ENCODE data around the gene SHISA3. TPM values are rescaled to one million over a fixed set of nuclear protein-coding genes. Genes with fewer than 3 reads are reported as not detected.

Gene SHISA3
- total and polyA plus RNA-seq, 5 experiments from 2014 or later: not detected

GRCh38 chr4:42397635-42398170 lies 415 bp downstream of the SHISA3 start:
- Mint-ChIP-seq H3K4me3 (peak overlapping the region; percentile 79 to 91 (median 86)), H3K27me3 (peaks cover 30 to 66% (median 51%) of the 10 kb centered on the region in 5 donors), H3K9me3 (no peaks in the 10 kb centered on the region), H3K4me1 (peaks cover 15 to 36% (median 33%) of the 10 kb centered on the region in 4 donors), H3K36me3 (peaks cover 0 to 7% (median 0%) of the 10 kb centered on the region in 3 donors), H3K27ac (no peak overlapping the region)
- DNase-seq (no peak), ATAC-seq (peak; percentile 25 to 35)
- POLR2A ChIA-PET: no interaction called here

- no peaks in the 10 kb centered on the region for H3K9me3 Mint-ChIP-seq
- H3K4me3 Mint-ChIP-seq: peak overlapping the region; percentile 57 to 86 (median 72)
- no peak for DNase-seq
- H3K36me3 Mint-ChIP-seq: peaks cover 0 to 7% (median 0%) of the 10 kb centered on the region in 3 donors
- POLR2A ChIA-PET: no interaction called here
- peaks cover 15 to 36% (median 33%) of the 10 kb centered on the region in 4 donors for H3K4me1 Mint-ChIP-seq
- H3K27me3 Mint-ChIP-seq: peaks cover 30 to 66% (median 48%) of the 10 kb centered on the region in 5 donors
- peak; percentile 32 to 68 for ATAC-seq
- H3K27ac Mint-ChIP-seq: peak overlapping the region in 1 of 10 donors; percentile 79
These were observed 1.0 kb downstream of the SHISA3 start for GRCh38 chr4:42398171-42398870.

GRCh38 chr4:42398871-42399331 lies 1.6 kb downstream of the SHISA3 start:
- Mint-ChIP-seq H3K27ac (peak overlapping the region in 1 of 10 donors; percentile 79), H3K36me3 (peaks cover 0 to 7% (median 0%) of the 10 kb centered on the region in 3 donors), H3K4me3 (peak overlapping the region; percentile 57 to 86 (median 72)), H3K4me1 (peaks cover 15 to 36% (median 33%) of the 10 kb centered on the region in 4 donors), H3K9me3 (no peaks in the 10 kb centered on the region), H3K27me3 (peaks cover 30 to 66% (median 48%) of the 10 kb centered on the region in 5 donors)
- ATAC-seq (no peak), DNase-seq (no peak)
- POLR2A ChIA-PET: no interaction called here

GRCh38 chr4:42399393-42399792 lies 2.1 kb downstream of the SHISA3 start:
- ATAC-seq: no peak
- Mint-ChIP-seq H3K4me1 (peaks cover 15 to 36% (median 33%) of the 10 kb centered on the region in 4 donors), H3K36me3 (peaks cover 0 to 7% (median 0%) of the 10 kb centered on the region in 3 donors), H3K9me3 (no peaks in the 10 kb centered on the region), H3K27ac (no peak overlapping the region), H3K4me3 (peak overlapping the region in 9 of 10 donors; percentile 37 to 86 (median 73)), H3K27me3 (peaks cover 30 to 64% (median 48%) of the 10 kb centered on the region in 5 donors)
- POLR2A ChIA-PET: no interaction called here
- no peak for DNase-seq

- Mint-ChIP-seq H3K4me3 (no peak overlapping the region), H3K36me3 (peaks cover 5 to 9% (median 7%) of the 10 kb centered on the region in 3 donors), H3K27ac (no peak overlapping the region)
These were observed 3.9 kb downstream of the SHISA3 start for GRCh38 chr4:42401171-42401570.

GRCh38 chr4:42404001-42404400 lies 6.7 kb downstream of the SHISA3 start:
- Mint-ChIP-seq H3K36me3 (peaks cover 0 to 23% (median 11%) of the 10 kb centered on the region in 3 donors), H3K27ac (no peak overlapping the region), H3K9me3 (no peaks in the 10 kb centered on the region), H3K27me3 (peaks cover 14 to 33% (median 25%) of the 10 kb centered on the region in 5 donors), H3K4me3 (no peak overlapping the region), H3K4me1 (peaks cover 4 to 14% (median 12%) of the 10 kb centered on the region in 4 donors)
- ATAC-seq: no peak
- POLR2A ChIA-PET: no interaction called here
- no peak for DNase-seq

More at GRCh38 chr4:42401171-42401570, 3.9 kb downstream of the SHISA3 start:
- H3K4me1 Mint-ChIP-seq: peaks cover 16 to 36% (median 33%) of the 10 kb centered on the region in 4 donors
- H3K27me3 Mint-ChIP-seq: peaks cover 25 to 50% (median 44%) of the 10 kb centered on the region in 5 donors
- no peaks in the 10 kb centered on the region for H3K9me3 Mint-ChIP-seq
- no peak for ATAC-seq
- DNase-seq: no peak
- POLR2A ChIA-PET: no interaction called here

- H3K9me3 Mint-ChIP-seq: no peaks in the 10 kb centered on the region
- H3K4me1 Mint-ChIP-seq: no peaks in the 10 kb centered on the region
- peaks cover 4 to 78% (median 58%) of the 10 kb centered on the region in 3 donors for H3K36me3 Mint-ChIP-seq
- no peak for DNase-seq
- no peak for ATAC-seq
- no peak overlapping the region for H3K4me3 Mint-ChIP-seq
- no peaks in the 10 kb centered on the region for H3K27me3 Mint-ChIP-seq
- H3K27ac Mint-ChIP-seq: no peak overlapping the region
- POLR2A ChIA-PET: no interaction called here
These were observed 13.2 kb downstream of the SHISA3 start for GRCh38 chr4:42410446-42410845.

GRCh38 chr4:42411803-42412202 lies 14.5 kb downstream of the SHISA3 start:
- Mint-ChIP-seq H3K9me3 (no peaks in the 10 kb centered on the region), H3K27me3 (no peaks in the 10 kb centered on the region), H3K4me1 (no peaks in the 10 kb centered on the region), H3K4me3 (no peak overlapping the region), H3K36me3 (peaks cover 4 to 84% (median 56%) of the 10 kb centered on the region in 3 donors), H3K27ac (no peak overlapping the region)
- ATAC-seq: no peak
- DNase-seq: no peak
- POLR2A ChIA-PET: no interaction called here

GRCh38 chr4:42412251-42412650 lies 15.0 kb downstream of the SHISA3 start:
- Mint-ChIP-seq H3K27me3 (no peaks in the 10 kb centered on the region), H3K9me3 (no peaks in the 10 kb centered on the region)

GRCh38 chr4:42415281-42415680 lies 18.0 kb downstream of the SHISA3 start:
- ATAC-seq (no peak), DNase-seq (no peak)
- H3K36me3 Mint-ChIP-seq: peaks cover 14 to 91% (median 63%) of the 10 kb centered on the region in 3 donors
- H3K4me1 Mint-ChIP-seq: no peaks in the 10 kb centered on the region
- no peak overlapping the region for H3K27ac Mint-ChIP-seq
- POLR2A ChIA-PET: no interaction called here
- no peaks in the 10 kb centered on the region for H3K27me3 Mint-ChIP-seq
- no peaks in the 10 kb centered on the region for H3K9me3 Mint-ChIP-seq
- H3K4me3 Mint-ChIP-seq: no peak overlapping the region

More at GRCh38 chr4:42412251-42412650, 15.0 kb downstream of the SHISA3 start:
- Mint-ChIP-seq H3K4me3 (no peak overlapping the region), H3K27ac (no peak overlapping the region), H3K36me3 (peaks cover 4 to 84% (median 58%) of the 10 kb centered on the region in 3 donors), H3K4me1 (no peaks in the 10 kb centered on the region)
- POLR2A ChIA-PET: no interaction called here
- no peak for DNase-seq
- ATAC-seq: no peak

GRCh38 chr4:42416017-42416416 lies 18.7 kb downstream of the SHISA3 start:
- no peak overlapping the region for H3K4me3 Mint-ChIP-seq
- H3K27ac Mint-ChIP-seq: peak overlapping the region in 1 of 10 donors; percentile 39
- H3K4me1 Mint-ChIP-seq: no peaks in the 10 kb centered on the region
- peaks cover 14 to 93% (median 63%) of the 10 kb centered on the region in 3 donors for H3K36me3 Mint-ChIP-seq
- POLR2A ChIA-PET: no interaction called here
- no peak for DNase-seq
- H3K9me3 Mint-ChIP-seq: no peaks in the 10 kb centered on the region
- no peak for ATAC-seq
- no peaks in the 10 kb centered on the region for H3K27me3 Mint-ChIP-seq

GRCh38 chr4:42417550-42417949 lies 20.3 kb downstream of the SHISA3 start:
- DNase-seq (no peak), ATAC-seq (no peak)
- Mint-ChIP-seq H3K27ac (no peak overlapping the region), H3K4me1 (no peaks in the 10 kb centered on the region), H3K27me3 (no peaks in the 10 kb centered on the region), H3K36me3 (peaks cover 18 to 94% (median 63%) of the 10 kb centered on the region in 3 donors), H3K4me3 (no peak overlapping the region), H3K9me3 (no peaks in the 10 kb centered on the region)
- POLR2A ChIA-PET: no interaction called here

- Mint-ChIP-seq H3K27me3 (no peaks in the 10 kb centered on the region), H3K27ac (peak overlapping the region in 1 of 10 donors; percentile 79), H3K4me3 (no peak overlapping the region), H3K9me3 (no peaks in the 10 kb centered on the region), H3K36me3 (peaks cover 18 to 83% (median 49%) of the 10 kb centered on the region in 3 donors), H3K4me1 (no peaks in the 10 kb centered on the region)
- DNase-seq (no peak), ATAC-seq (no peak)
- POLR2A ChIA-PET: no interaction called here
These were observed 22.9 kb downstream of the SHISA3 start for GRCh38 chr4:42420140-42420539.
